Endothelial cell of umbilical vein (primary cell): ENCODE measurements around the gene PARP16. TPM values are rescaled to one million over a fixed set of nuclear protein-coding genes. Genes with fewer than 3 reads are reported as not detected.

Source experiments
- BruUV-seq: library from RNA; stranded (reverse); fragments of 400-500 nt; replicated peaks from 2 replicates; lab custom pipeline; 2021; lab: Mats Ljungman, UMichigan
- CTCF ChIA-PET: fragments of 300-600, 350-600 bp; sonication (Branson Sonifier 250); formaldehyde crosslinking; loops from one replicate; lab custom pipeline; 2021; ENCODE audit warnings: antibody characterized with exemption, inconsistent platforms; lab: Charles Lee
- POLR2A ChIA-PET: fragments of 300-600, 350-600 bp; sonication (Branson Sonifier 250); formaldehyde crosslinking; loops from one replicate; lab custom pipeline; 2021; ENCODE audit warnings: antibody characterized with exemption, inconsistent platforms; lab: Charles Lee
- DNase-seq: peaks from one replicate; pipeline ENCODE4 v3.0.0-alpha.2; 2011; ENCODE audit warnings: low read depth, low spot score
- FAIRE-seq: peaks from 2 replicates; lab custom pipeline; 2011; peaks lifted over from hg19 to GRCh38; lab: Jason Lieb, UNC
- H2AFZ ChIP-seq: 2 replicates; pipeline ENCODE4 v1.6.0; 2012; ENCODE audit warnings: low read depth, low read length, control low read depth, inconsistent platforms
- H3K27ac ChIP-seq: 2 replicates; pipeline ENCODE4 v1.5.1; 2011; ENCODE audit warnings: low read depth, mild to moderate bottlenecking, control low read depth, low read length, moderate library complexity; ENCODE audit not compliant: insufficient read depth
- H3K27me3 ChIP-seq, 2 experiments: 2 replicates each; pipeline versions ENCODE4 v1.6.0 to v1.6.1; 2011; ENCODE audit warnings: low read length in 2 of 2, mixed read lengths in 1 of 2; ENCODE audit not compliant: control insufficient read depth in 2 of 2, insufficient read depth in 2 of 2
- H3K36me3 ChIP-seq, 2 experiments: 2 replicates in 1 of 2; 3 replicates in 1 of 2; pipeline ENCODE4 v1.5.1; 2011; ENCODE audit warnings: low read length in 2 of 2, mild to moderate bottlenecking in 1 of 2, moderate library complexity in 1 of 2; ENCODE audit not compliant: control insufficient read depth in 2 of 2, insufficient read depth in 2 of 2; ENCODE audit errors: extremely low read depth in 1 of 2
- H3K4me1 ChIP-seq: 3 replicates; pipeline ENCODE4 v1.5.1; 2011; ENCODE audit warnings: mild to moderate bottlenecking, low read length; ENCODE audit not compliant: control insufficient read depth, insufficient read depth; ENCODE audit errors: extremely low read depth
- H3K4me2 ChIP-seq: 2 replicates; pipeline ENCODE4 v1.6.1; 2011; ENCODE audit warnings: low read length, control low read depth, mixed read lengths; ENCODE audit not compliant: insufficient read depth
- H3K4me3 ChIP-seq, 3 experiments: fragments of 200-600 bp in 1 of 3; sonication (generic), shearing (Covaris generic) in 1 of 3; replicated peaks in 1 of 3; 2 replicates each; pipeline ENCODE4 v1.5.1; 2011 to 2016; ENCODE audit warnings: control low read depth in 3 of 3, low read length in 3 of 3, mild to moderate bottlenecking in 2 of 3, inconsistent platforms in 1 of 3, low read depth in 1 of 3, moderate library complexity in 1 of 3; ENCODE audit not compliant: insufficient read depth in 1 of 3
- H3K79me2 ChIP-seq: 2 replicates; pipeline ENCODE4 v1.6.0; 2012; ENCODE audit warnings: low read length, inconsistent platforms; ENCODE audit not compliant: control insufficient read depth, insufficient read depth
- H3K9ac ChIP-seq: replicated peaks from 2 replicates; pipeline ENCODE3; 2011; ENCODE audit warnings: low read length, control low read depth; ENCODE audit not compliant: insufficient read depth; ENCODE audit errors: extremely low read depth
- H3K9me1 ChIP-seq: replicated peaks from 3 replicates; pipeline ENCODE4 v1.6.0; 2011; ENCODE audit warnings: mild to moderate bottlenecking, low read length; ENCODE audit not compliant: control insufficient read depth, insufficient read depth; ENCODE audit errors: extremely low read depth
- H3K9me3 ChIP-seq: replicated peaks from 2 replicates; pipeline ENCODE4 v1.5.1; 2012; ENCODE audit warnings: low read length, inconsistent platforms; ENCODE audit not compliant: control insufficient read depth, insufficient read depth
- H4K20me1 ChIP-seq: replicated peaks from 2 replicates; pipeline ENCODE3; 2011; ENCODE audit warnings: mild to moderate bottlenecking, low read length; ENCODE audit not compliant: control insufficient read depth, insufficient read depth; ENCODE audit errors: extremely low read depth
- EZH2 ChIP-seq: IDR thresholded peaks from 2 replicates; pipeline ENCODE4 v1.6.1; 2012; ENCODE audit warnings: borderline replicate concordance, low read depth, mild to moderate bottlenecking, moderate library complexity, low read length, inconsistent platforms; ENCODE audit not compliant: severe bottlenecking
- FOS ChIP-seq: IDR thresholded peaks from 2 replicates; pipeline ENCODE4 v1.6.1; 2011; ENCODE audit warnings: mild to moderate bottlenecking, low read length, moderate library complexity, borderline replicate concordance; ENCODE audit not compliant: insufficient read depth
- GATA2 ChIP-seq: IDR thresholded peaks from 2 replicates; pipeline ENCODE4 v1.7.0; 2011; ENCODE audit warnings: low read depth, mild to moderate bottlenecking, moderate library complexity, mixed read lengths, low read length; ENCODE audit not compliant: insufficient read length, insufficient read depth
- JUN ChIP-seq: IDR thresholded peaks from 2 replicates; pipeline ENCODE4 v1.6.1; 2011; ENCODE audit warnings: borderline replicate concordance, low read depth; ENCODE audit not compliant: insufficient read length, insufficient read depth
- MYC ChIP-seq: IDR thresholded peaks from one replicate; pipeline ENCODE4 v1.6.1; 2011; ENCODE audit warnings: mild to moderate bottlenecking, low read depth, low read length
- POLR2A ChIP-seq: IDR thresholded peaks from 2 replicates; pipeline ENCODE4 v1.6.1; 2012; ENCODE audit warnings: low read depth, mild to moderate bottlenecking, control low read depth, low read length
- POLR2AphosphoS5 ChIP-seq: IDR thresholded peaks from 2 replicates; pipeline ENCODE4 v1.6.1; 2012; ENCODE audit warnings: low read depth, mild to moderate bottlenecking, control low read depth, low read length, moderate library complexity; ENCODE audit not compliant: insufficient read depth
- dilution Hi-C: fragments of 300-500 bp; cut with MboI; formaldehyde crosslinking; loops from one replicate; pipeline ENCODE4 v1.15.0; 2019; ENCODE audit warnings: low sequenced_read_pairs; ENCODE audit not compliant: extremely low pct_ligation_motif_present
- intact Hi-C: fragments of 100-400 bp; cut with micrococcal nuclease; formaldehyde crosslinking; loops from one replicate; pipeline ENCODE4 v1.10.0; 2022
- polyA plus RNA-seq, 4 experiments: library from polyadenylated mRNA; depleted of rRNA in 3 of 4; stranded (reverse) in 3 of 4; unstranded in 1 of 4; fragments of >200 nt; gene quantifications; 2 replicates each; pipeline versions ENCODE4 v1.2.1 to v1.2.3, GENCODE V29; 2011 to 2012; ENCODE audit warnings: missing spikeins in 1 of 4
- total RNA-seq: library from RNA; stranded (reverse); gene quantifications from 2 replicates; pipeline ENCODE4 v1.2.3, GENCODE V29; 2021
- TF ChIP-seq, protein P1 (sequence below): IDR thresholded peaks from 2 replicates; pipeline ENCODE4 v1.6.1; 2011; ENCODE audit not compliant: insufficient read depth, insufficient read length
- TF ChIP-seq, protein P2 (sequence below), 2 donors: IDR thresholded peaks; 1 replicate in 1 of 2; 2 replicates in 1 of 2; pipeline ENCODE4 v1.5.1; 2011; ENCODE audit warnings: low read length in 2 of 2, mild to moderate bottlenecking in 2 of 2, moderate library complexity in 2 of 2, control low read depth in 1 of 2, inconsistent platforms in 1 of 2, low read depth in 1 of 2; ENCODE audit not compliant: insufficient read depth in 1 of 2; ENCODE audit errors: extremely low read depth in 1 of 2

Gene PARP16
- total and polyA plus RNA-seq, 2 donors (not counting 3 experiments of a cell fraction or from before 2014, with no cell fraction given) = 3.9 to 6.3 TPM

DNA sequence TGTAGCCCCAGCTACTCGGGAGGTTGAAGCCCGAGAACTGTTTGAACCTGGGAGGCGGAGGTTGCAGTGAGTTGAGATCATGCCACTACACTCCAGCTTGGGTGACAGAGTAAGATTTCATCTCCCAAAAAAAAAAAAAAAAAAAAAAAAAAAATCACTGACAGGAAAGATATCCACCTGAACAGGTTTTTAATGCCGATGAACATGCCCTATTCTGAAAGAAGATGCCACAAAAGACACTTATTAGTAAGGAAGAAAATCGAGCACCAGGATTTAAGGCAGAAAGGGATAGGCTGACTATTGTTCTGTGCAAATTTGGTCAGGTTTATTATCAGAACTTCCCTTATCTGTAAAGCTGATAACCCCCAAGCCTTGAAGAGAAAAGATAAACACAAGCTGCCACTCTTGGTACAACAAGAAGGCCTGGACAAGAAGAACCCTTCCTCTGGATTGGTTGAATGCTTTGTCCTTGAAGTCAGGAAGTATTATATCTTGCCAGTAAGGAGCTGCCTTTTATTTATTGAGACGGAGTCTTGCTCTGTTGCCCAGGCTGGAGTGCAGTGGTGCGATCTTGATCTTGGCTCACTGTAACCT is 2.7 kb upstream of the PARP16 start:
- no peak for DNase-seq
- TF ChIP-seq FOS (no peak), MYC (no peak), JUN (no peak), POLR2AphosphoS5 (no peak), GATA2 (no peak), EZH2 (no peak), POLR2A (no peak)
- TF ChIP-seq, protein P1, sequence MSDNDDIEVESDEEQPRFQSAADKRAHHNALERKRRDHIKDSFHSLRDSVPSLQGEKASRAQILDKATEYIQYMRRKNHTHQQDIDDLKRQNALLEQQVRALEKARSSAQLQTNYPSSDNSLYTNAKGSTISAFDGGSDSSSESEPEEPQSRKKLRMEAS = no peak
- TF ChIP-seq, protein P2, sequence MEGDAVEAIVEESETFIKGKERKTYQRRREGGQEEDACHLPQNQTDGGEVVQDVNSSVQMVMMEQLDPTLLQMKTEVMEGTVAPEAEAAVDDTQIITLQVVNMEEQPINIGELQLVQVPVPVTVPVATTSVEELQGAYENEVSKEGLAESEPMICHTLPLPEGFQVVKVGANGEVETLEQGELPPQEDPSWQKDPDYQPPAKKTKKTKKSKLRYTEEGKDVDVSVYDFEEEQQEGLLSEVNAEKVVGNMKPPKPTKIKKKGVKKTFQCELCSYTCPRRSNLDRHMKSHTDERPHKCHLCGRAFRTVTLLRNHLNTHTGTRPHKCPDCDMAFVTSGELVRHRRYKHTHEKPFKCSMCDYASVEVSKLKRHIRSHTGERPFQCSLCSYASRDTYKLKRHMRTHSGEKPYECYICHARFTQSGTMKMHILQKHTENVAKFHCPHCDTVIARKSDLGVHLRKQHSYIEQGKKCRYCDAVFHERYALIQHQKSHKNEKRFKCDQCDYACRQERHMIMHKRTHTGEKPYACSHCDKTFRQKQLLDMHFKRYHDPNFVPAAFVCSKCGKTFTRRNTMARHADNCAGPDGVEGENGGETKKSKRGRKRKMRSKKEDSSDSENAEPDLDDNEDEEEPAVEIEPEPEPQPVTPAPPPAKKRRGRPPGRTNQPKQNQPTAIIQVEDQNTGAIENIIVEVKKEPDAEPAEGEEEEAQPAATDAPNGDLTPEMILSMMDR (IDR thresholded peaks at IDR 0.05; ENCODE audit: extremely low read depth in 1 of 2, insufficient read depth in 1 of 2, low read depth in 1 of 2, low read length in 2 of 2) = no peak
- intact Hi-C loops = no loop called here

More for the DNA sequence above, 2.7 kb upstream of the PARP16 start:
- H3K9ac ChIP-seq = no peak overlapping the region
- dilution Hi-C loops = no loop called here
- H3K4me2 ChIP-seq = no peak overlapping the region
- H3K79me2 ChIP-seq = no peaks in the 10 kb centered on the region
- BruUV-seq = no TSS peak
- no peaks in the 10 kb centered on the region for H4K20me1 ChIP-seq
- no peak overlapping the region for H3K4me3 ChIP-seq
- CTCF ChIA-PET = interaction anchor here (0.7 to 1.6 kb wide), 2 partner anchors 9 to 16 kb away, joined by 4 to 5 read pairs; partner anchors contain the start of gene RNU5B-1
- POLR2A ChIA-PET = interaction anchor here (0.8 kb wide), 1 partner anchor 15 kb away, joined by 3 read pairs; the partner anchor contains the start of gene RNU5B-1
- no peaks in the 10 kb centered on the region for H3K9me3 ChIP-seq
- no peaks in the 10 kb centered on the region for H3K36me3 ChIP-seq
- H3K9me1 ChIP-seq = no peaks in the 10 kb centered on the region
- H3K4me1 ChIP-seq = peaks cover 16% of the 10 kb centered on the region
- H3K27me3 ChIP-seq = peaks cover 2 to 5% of the 10 kb centered on the region in 2 experiments
- peak; percentile 24 for FAIRE-seq
- no peak overlapping the region for H2AFZ ChIP-seq
- no peak overlapping the region for H3K27ac ChIP-seq
